Body of pancreas (tissue), 4 donors: ENCODE measurements around the gene TAF3. TPM values are rescaled to one million over a fixed set of nuclear protein-coding genes. Genes with fewer than 3 reads are reported as not detected.
A peak's percentile ranks its signal among the peaks of the same experiment; 100 is the strongest.

Source experiments
- ATAC-seq: fragments of 150-250 bp; one replicate; pipeline ENCODE4 v1.9.1; 2016
- DNase-seq, 4 donors: peaks; one replicate each; pipeline ENCODE4 v3.0.0-alpha.2; 2019
- H3K27ac ChIP-seq, 4 donors: fragments of 200-600 bp; sonication (generic); 1 replicate in 3 of 4; 2 replicates in 1 of 4; pipeline versions ENCODE4 v1.5.1 to v1.6.1; 2016 to 2019; ENCODE audit warnings: mild to moderate bottlenecking in 1 of 4, mixed read lengths in 1 of 4, moderate library complexity in 1 of 4
- H3K27me3 ChIP-seq, 2 donors: fragments of 200-600 bp; sonication (generic); one replicate each; pipeline ENCODE4 v1.6.0; 2016; ENCODE audit warnings: mild to moderate bottlenecking in 1 of 2
- H3K36me3 ChIP-seq, 2 donors: fragments of 200-600 bp; sonication (generic); replicated peaks in 1 of 2; 2 replicates each; pipeline ENCODE4 v1.5.1; 2016; ENCODE audit warnings: low read depth in 2 of 2; ENCODE audit not compliant: insufficient read depth in 1 of 2
- H3K4me1 ChIP-seq: fragments of 200-600 bp; sonication (generic); one replicate; pipeline ENCODE4 v1.6.0; 2016
- H3K4me3 ChIP-seq, 2 donors: fragments of 200-600 bp; sonication (generic); 1 replicate in 1 of 2; 2 replicates in 1 of 2; pipeline ENCODE4 v1.5.1; 2016 to 2019
- H3K9me3 ChIP-seq, 3 donors: fragments of 200-600 bp; sonication (generic); 1 replicate in 2 of 3; 2 replicates in 1 of 3; pipeline ENCODE4 v1.5.1; 2016
- POLR2A ChIP-seq, 3 donors: fragments of 450-650 bp; IDR thresholded peaks; one replicate each; pipeline ENCODE4 v1.6.1; 2016; ENCODE audit warnings: antibody characterized with exemption in 3 of 3, mild to moderate bottlenecking in 2 of 3
- WGBS, 2 donors: methylation state at CpG; one replicate each; pipeline ENCODE4 v1.1.5; 2017; 5-methylcytosine and 5-hydroxymethylcytosine counted together
- intact Hi-C: fragments of 100-400 bp; cut with DNase I; formaldehyde crosslinking; loops from one replicate; pipeline ENCODE4 v1.15.1; 2023
- total RNA-seq, 2 donors: library from RNA; depleted of rRNA; stranded (reverse); fragments of >200 nt; gene quantifications; one replicate each; pipeline ENCODE4 v1.1.0, GENCODE V29; 2016
- TF ChIP-seq, protein P1 (sequence below), 7 experiments: fragments of 450-650 bp in 4 of 7; fragments of 200-600 bp in 3 of 7; sonication (generic) in 3 of 7; IDR thresholded peaks; one replicate each; pipeline ENCODE4 v1.5.1; 2016 to 2019; ENCODE audit warnings: antibody characterized with exemption in 7 of 7

TAF3 gene
- total RNA-seq, 2 donors from 2014 or later: 6.0 to 12.9 TPM

DNA sequence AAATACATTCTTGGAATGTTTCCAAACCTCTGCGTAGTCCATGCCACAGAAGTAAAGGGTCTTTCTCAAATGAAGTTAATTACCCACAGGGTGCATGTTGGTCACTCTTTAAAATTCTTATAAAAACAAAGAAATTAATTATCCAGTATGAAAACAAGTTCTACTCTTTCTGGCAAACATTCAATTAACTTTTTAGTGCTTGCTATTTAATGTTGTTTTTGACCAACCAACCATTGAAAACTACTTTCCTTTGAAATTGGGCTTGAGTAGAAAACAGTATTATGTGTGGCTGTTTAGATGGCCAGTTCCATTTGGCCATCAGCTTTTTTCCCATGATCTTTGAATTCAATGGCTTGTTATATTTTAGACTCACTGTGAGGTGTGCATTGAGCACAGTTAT is 83.0 kb downstream of the TAF3 start:
- Histone ChIP-seq H3K4me3 (no peak overlapping the region), H3K27me3 (no peaks in the 10 kb centered on the region), H3K4me1 (peaks cover 8% of the 10 kb centered on the region), H3K27ac (no peak overlapping the region), H3K36me3 (no peaks in the 10 kb centered on the region), H3K9me3 (no peaks in the 10 kb centered on the region)
- ATAC-seq (no peak), DNase-seq (no peak)
- 92 to 98% methylated on average over 1 of the region's 1 CpG for WGBS, 2 donors
- intact Hi-C loops: no loop called here
- TF ChIP-seq, protein P1, sequence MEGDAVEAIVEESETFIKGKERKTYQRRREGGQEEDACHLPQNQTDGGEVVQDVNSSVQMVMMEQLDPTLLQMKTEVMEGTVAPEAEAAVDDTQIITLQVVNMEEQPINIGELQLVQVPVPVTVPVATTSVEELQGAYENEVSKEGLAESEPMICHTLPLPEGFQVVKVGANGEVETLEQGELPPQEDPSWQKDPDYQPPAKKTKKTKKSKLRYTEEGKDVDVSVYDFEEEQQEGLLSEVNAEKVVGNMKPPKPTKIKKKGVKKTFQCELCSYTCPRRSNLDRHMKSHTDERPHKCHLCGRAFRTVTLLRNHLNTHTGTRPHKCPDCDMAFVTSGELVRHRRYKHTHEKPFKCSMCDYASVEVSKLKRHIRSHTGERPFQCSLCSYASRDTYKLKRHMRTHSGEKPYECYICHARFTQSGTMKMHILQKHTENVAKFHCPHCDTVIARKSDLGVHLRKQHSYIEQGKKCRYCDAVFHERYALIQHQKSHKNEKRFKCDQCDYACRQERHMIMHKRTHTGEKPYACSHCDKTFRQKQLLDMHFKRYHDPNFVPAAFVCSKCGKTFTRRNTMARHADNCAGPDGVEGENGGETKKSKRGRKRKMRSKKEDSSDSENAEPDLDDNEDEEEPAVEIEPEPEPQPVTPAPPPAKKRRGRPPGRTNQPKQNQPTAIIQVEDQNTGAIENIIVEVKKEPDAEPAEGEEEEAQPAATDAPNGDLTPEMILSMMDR (IDR thresholded peaks at IDR 0.05): no peak
- no peak for TF ChIP-seq POLR2A (IDR thresholded peaks at IDR 0.05)

DNA sequence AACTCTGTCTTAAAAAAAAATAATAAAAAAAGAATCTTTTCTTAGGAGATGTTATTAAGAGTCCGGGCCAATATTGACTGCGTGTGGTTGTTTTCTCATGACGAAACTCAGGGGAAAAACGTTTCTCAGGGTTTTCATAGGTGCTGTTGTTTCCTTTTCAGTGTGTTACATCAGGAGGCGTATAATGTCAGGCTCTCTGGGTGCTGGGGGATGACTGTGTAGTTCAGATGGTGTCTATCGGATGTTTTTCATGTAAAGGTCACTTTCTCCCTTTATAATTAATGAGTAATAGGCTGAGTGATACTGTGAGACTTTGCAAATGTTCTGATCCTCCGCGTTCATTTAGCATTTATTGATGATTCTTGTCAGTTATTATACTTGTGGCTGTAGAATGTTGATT is 84.1 kb downstream of the TAF3 start:
- DNase-seq: no peak
- ATAC-seq: no peak
- Histone ChIP-seq H3K36me3 (no peaks in the 10 kb centered on the region), H3K4me1 (peaks cover 16% of the 10 kb centered on the region), H3K9me3 (no peaks in the 10 kb centered on the region), H3K27me3 (no peaks in the 10 kb centered on the region), H3K4me3 (no peak overlapping the region), H3K27ac (no peak overlapping the region)
- WGBS, 2 donors: 88 to 91% methylated on average over 8 of the region's 8 CpGs
- intact Hi-C loops: no loop called here
- TF ChIP-seq POLR2A (IDR thresholded peaks at IDR 0.05): no peak
- TF ChIP-seq, protein P1 (IDR thresholded peaks at IDR 0.05): no peak

DNA sequence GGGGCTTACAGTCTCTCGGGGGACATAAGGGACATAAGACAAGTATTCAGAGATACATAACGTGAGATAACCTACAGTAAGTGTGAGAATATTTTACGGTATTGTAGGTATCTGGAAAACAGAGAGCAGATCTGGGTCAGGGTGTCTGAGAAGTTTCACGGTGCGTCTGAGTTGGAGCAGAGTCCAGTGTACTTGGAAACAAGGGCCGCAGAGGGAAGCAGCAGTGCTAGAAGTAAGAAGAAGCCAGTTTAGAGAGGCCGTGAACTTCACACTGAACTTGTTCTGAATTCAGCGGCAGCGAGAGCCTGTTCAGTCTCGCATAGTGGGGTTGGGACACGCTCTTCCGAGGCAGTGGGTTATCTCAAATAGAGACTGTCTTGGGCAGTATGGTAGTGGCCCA is 85.5 kb downstream of the TAF3 start:
- no peak for ATAC-seq
- 95 to 96% methylated on average over 12 of the region's 12 CpGs for WGBS, 2 donors
- intact Hi-C loops: no loop called here
- Histone ChIP-seq H3K36me3 (no peaks in the 10 kb centered on the region), H3K27me3 (no peaks in the 10 kb centered on the region), H3K9me3 (no peaks in the 10 kb centered on the region), H3K4me3 (no peak overlapping the region), H3K4me1 (peaks cover 21% of the 10 kb centered on the region), H3K27ac (no peak overlapping the region)
- TF ChIP-seq, protein P1 (IDR thresholded peaks at IDR 0.05): no peak
- no peak for TF ChIP-seq POLR2A (IDR thresholded peaks at IDR 0.05)
- DNase-seq: no peak

DNA sequence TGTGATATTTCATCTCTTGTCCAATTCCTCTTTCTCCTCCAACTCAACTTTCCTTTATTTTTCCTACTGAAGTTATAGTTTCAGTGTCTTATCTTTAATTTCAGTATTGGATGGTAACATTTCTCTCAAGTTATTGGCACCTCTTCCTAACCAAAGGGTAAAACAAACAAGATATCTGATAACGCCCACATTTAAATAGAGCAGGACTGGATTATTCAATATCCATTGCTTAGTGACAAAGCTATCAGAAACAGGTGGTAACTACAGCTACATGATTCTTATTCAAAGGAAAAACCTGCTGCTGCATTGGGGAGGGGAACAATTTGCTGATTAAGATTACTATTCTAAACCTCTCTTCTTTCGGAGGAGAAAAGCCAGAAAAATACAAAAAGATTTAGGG is 87.8 kb downstream of the TAF3 start:
- WGBS, 2 donors: 12 to 23% methylated on average over 2 of the region's 2 CpGs
- ATAC-seq (no peak), DNase-seq (no peak)
- H3K4me1 ChIP-seq: peaks cover 26% of the 10 kb centered on the region
- no peaks in the 10 kb centered on the region for H3K36me3 ChIP-seq
- intact Hi-C loops: no loop called here
- no peaks in the 10 kb centered on the region for H3K9me3 ChIP-seq
- H3K27ac ChIP-seq: no peak overlapping the region
- no peak overlapping the region for H3K4me3 ChIP-seq
- no peak for TF ChIP-seq POLR2A (IDR thresholded peaks at IDR 0.05)
- TF ChIP-seq, protein P1 (IDR thresholded peaks at IDR 0.05): no peak
- no peaks in the 10 kb centered on the region for H3K27me3 ChIP-seq

DNA sequence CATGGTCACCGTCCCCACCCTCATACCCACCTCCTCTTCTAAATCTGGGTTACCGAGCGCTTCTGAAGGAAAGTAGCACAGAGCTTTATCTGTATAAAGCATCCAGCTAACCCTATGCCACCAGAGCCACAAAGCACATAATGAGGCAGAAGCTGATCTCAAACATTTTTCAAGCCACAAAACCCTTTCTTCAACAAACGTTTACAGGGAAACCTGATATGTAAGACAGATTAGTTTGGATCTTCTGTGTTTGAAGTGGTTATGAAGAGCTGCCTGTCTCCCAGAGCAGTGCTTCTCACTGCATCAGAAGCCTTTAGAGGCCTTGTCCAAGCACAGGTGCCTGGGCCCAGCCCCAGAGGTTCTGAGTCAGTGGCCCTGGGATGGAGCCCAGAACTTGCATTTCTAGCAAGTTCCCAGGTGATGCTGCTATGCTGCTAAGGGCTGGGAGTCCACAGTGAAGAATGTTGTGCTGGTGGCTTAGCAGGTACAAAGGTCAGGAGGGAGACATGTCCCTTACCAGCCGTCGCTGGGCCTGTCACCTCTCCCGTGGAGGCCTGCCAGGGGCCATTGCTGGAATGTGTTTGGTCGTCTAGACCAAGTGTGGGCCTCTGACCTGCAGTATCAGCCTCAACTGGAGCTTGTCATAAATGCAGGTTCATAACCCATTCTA is 90.4 kb downstream of the TAF3 start:
- TF ChIP-seq, protein P1 (IDR thresholded peaks at IDR 0.05): no peak
- no peak for TF ChIP-seq POLR2A (IDR thresholded peaks at IDR 0.05)
- Histone ChIP-seq H3K4me3 (no peak overlapping the region), H3K36me3 (no peaks in the 10 kb centered on the region), H3K4me1 (peaks cover 26% of the 10 kb centered on the region), H3K27me3 (no peaks in the 10 kb centered on the region), H3K27ac (no peak overlapping the region), H3K9me3 (no peaks in the 10 kb centered on the region)
- peak; percentile 75 for ATAC-seq
- peak; percentile 32 to 55 (median 52) for DNase-seq
- intact Hi-C loops: no loop called here
- 44 to 74% methylated on average over 5 to 8 of the region's 8 CpGs for WGBS, 2 donors
